MCF 10A (cell line): ENCODE data around the gene RAPGEF5. TPM values are rescaled to one million over a fixed set of nuclear protein-coding genes. Genes with fewer than 3 reads are reported as not detected.

Experiments
- BruUV-seq: library from RNA; stranded (reverse); fragments of 400-500 nt; replicated peaks from 2 replicates; lab custom pipeline; 2021; lab: Mats Ljungman, UMichigan
- CTCF ChIA-PET: fragments of 300-600 bp; sonication (Branson Sonifier 250); formaldehyde crosslinking; extraction: SDS; loops from one replicate; lab custom pipeline; 2021; ENCODE audit warnings: antibody characterized with exemption, inconsistent platforms; lab: Yijun Ruan, JAX
- POLR2A ChIA-PET: fragments of 300-600, 350-650 bp; sonication (Branson Sonifier 250); formaldehyde crosslinking; extraction: SDS; loops from one replicate; lab custom pipeline; 2020; ENCODE audit warnings: antibody characterized with exemption, inconsistent platforms; lab: Yijun Ruan, JAX
- DNase-seq: peaks from one replicate; pipeline ENCODE4 v3.0.0-alpha.2; 2018; ENCODE audit not compliant: unreplicated experiment
- H3K27ac Mint-ChIP-seq: one replicate; pipeline ENCODE4 v1.8.0; 2022; ENCODE audit warnings: mild to moderate bottlenecking, low read depth, mixed read lengths; ENCODE audit not compliant: unreplicated experiment
- H3K27me3 Mint-ChIP-seq: one replicate; pipeline ENCODE4 v1.8.0; 2022; ENCODE audit warnings: mixed read lengths; ENCODE audit not compliant: insufficient read depth, unreplicated experiment
- H3K36me3 Mint-ChIP-seq: one replicate; pipeline ENCODE4 v1.8.0; 2022; ENCODE audit warnings: mild to moderate bottlenecking, moderate library complexity, mixed read lengths; ENCODE audit not compliant: insufficient read depth, unreplicated experiment
- H3K4me1 Mint-ChIP-seq: one replicate; pipeline ENCODE4 v1.8.0; 2022; ENCODE audit warnings: mixed read lengths; ENCODE audit not compliant: insufficient read depth, unreplicated experiment
- H3K4me3 Mint-ChIP-seq: one replicate; pipeline ENCODE4 v1.8.0; 2022; ENCODE audit warnings: mild to moderate bottlenecking, moderate library complexity, mixed read lengths; ENCODE audit not compliant: unreplicated experiment
- H3K9me3 Mint-ChIP-seq: one replicate; pipeline ENCODE4 v1.8.0; 2022; ENCODE audit warnings: mixed read lengths; ENCODE audit not compliant: unreplicated experiment
- CTCF ChIP-seq: fragments of 200-600 bp; IDR thresholded peaks from one replicate; pipeline ENCODE4 v1.8.0; 2022; ENCODE audit warnings: antibody characterized with exemption, mild to moderate bottlenecking; ENCODE audit not compliant: unreplicated experiment
- intact Hi-C: fragments of 100-400 bp; cut with micrococcal nuclease; formaldehyde crosslinking; loops from 2 replicates; pipeline ENCODE4 v1.14.1; 2022
- total RNA-seq: library from RNA; stranded (reverse); gene quantifications from 2 replicates; pipeline ENCODE4 v1.2.3, GENCODE V29; 2022

Gene RAPGEF5
- total RNA-seq, 1 experiment from 2014 or later, result 1.9 TPM

GRCh38 chr7:22141355-22141754, 215.6 kb downstream of the RAPGEF5 start:
- BruUV-seq, result no TSS peak
- intact Hi-C loops, result no loop called here
- Mint-ChIP-seq H3K27ac (no peak overlapping the region), H3K4me3 (no peak overlapping the region), H3K27me3 (no peaks in the 10 kb centered on the region), H3K36me3 (no peaks in the 10 kb centered on the region), H3K9me3 (no peaks in the 10 kb centered on the region), H3K4me1 (no peaks in the 10 kb centered on the region)
- ChIA-PET CTCF (interaction anchor here (2.0 kb wide), 1 partner anchor 31 kb away, joined by 17 read pairs; no protein-coding TSS in a partner anchor), POLR2A (no interaction called here)
- DNase-seq, result no peak
- TF ChIP-seq CTCF, result no peak

GRCh38 chr7:22140578-22140977, 216.4 kb downstream of the RAPGEF5 start:
- no peaks in the 10 kb centered on the region for H3K9me3 Mint-ChIP-seq
- no peak overlapping the region for H3K4me3 Mint-ChIP-seq
- H3K4me1 Mint-ChIP-seq, result no peaks in the 10 kb centered on the region
- POLR2A ChIA-PET, result no interaction called here
- intact Hi-C loops, result no loop called here
- DNase-seq, result no peak
- BruUV-seq, result no TSS peak
- no peaks in the 10 kb centered on the region for H3K27me3 Mint-ChIP-seq
- CTCF ChIA-PET, result interaction anchor here (1.0 to 2.0 kb wide), 2 partner anchors 28 to 31 kb away, joined by 4 to 17 read pairs; no protein-coding TSS in a partner anchor
- H3K36me3 Mint-ChIP-seq, result no peaks in the 10 kb centered on the region
- no peak for TF ChIP-seq CTCF
- H3K27ac Mint-ChIP-seq, result no peak overlapping the region

- H3K4me1 Mint-ChIP-seq, result no peaks in the 10 kb centered on the region
Observed at GRCh38 chr7:22138886-22139285, 218.1 kb downstream of the RAPGEF5 start.

GRCh38 chr7:22138106-22138505, 218.8 kb downstream of the RAPGEF5 start:
- Mint-ChIP-seq H3K27me3 (no peaks in the 10 kb centered on the region), H3K36me3 (no peaks in the 10 kb centered on the region), H3K4me3 (no peak overlapping the region), H3K9me3 (no peaks in the 10 kb centered on the region), H3K27ac (no peak overlapping the region), H3K4me1 (no peaks in the 10 kb centered on the region)
- ChIA-PET POLR2A (no interaction called here), CTCF (interaction anchor here (0.6 to 1.4 kb wide), 4 partner anchors 21 to 352 kb away, joined by 3 to 9 read pairs (median 3); no protein-coding TSS in a partner anchor)
- TF ChIP-seq CTCF, result no peak
- no TSS peak for BruUV-seq
- intact Hi-C loops, result no loop called here
- no peak for DNase-seq

More at GRCh38 chr7:22138886-22139285, 218.1 kb downstream of the RAPGEF5 start:
- intact Hi-C loops, result no loop called here
- no peak overlapping the region for H3K4me3 Mint-ChIP-seq
- H3K36me3 Mint-ChIP-seq, result no peaks in the 10 kb centered on the region
- H3K9me3 Mint-ChIP-seq, result no peaks in the 10 kb centered on the region
- POLR2A ChIA-PET, result interaction anchor here (0.6 kb wide), 1 partner anchor 10 kb away, joined by 5 read pairs; no protein-coding TSS in a partner anchor
- no peak for DNase-seq
- TF ChIP-seq CTCF, result no peak
- no TSS peak for BruUV-seq
- H3K27me3 Mint-ChIP-seq, result no peaks in the 10 kb centered on the region
- no peak overlapping the region for H3K27ac Mint-ChIP-seq
- CTCF ChIA-PET, result no interaction called here
